ENCODE measurements around the gene MYO3B. TPM values are rescaled to one million over a fixed set of nuclear protein-coding genes. Genes with fewer than 3 reads are reported as not detected.

MYO3B gene
- total and polyA plus RNA-seq, 8 donors, result 0.38 to 1.3 (median 0.52) TPM

- H3K9me3 ChIP-seq, result no peaks in the 10 kb centered on the region
- H3K36me3 ChIP-seq, result no peaks in the 10 kb centered on the region
- no peak overlapping the region for H3K27ac ChIP-seq
- intact Hi-C loops (cut with DNase I), result no loop called here
- no peak for ATAC-seq
- no peak for DNase-seq
- no peak overlapping the region for H3K4me3 ChIP-seq
- H3K27me3 ChIP-seq, result no peaks in the 10 kb centered on the region
- FAIRE-seq, result no peak
- H3K4me1 ChIP-seq, result no peaks in the 10 kb centered on the region
- WGBS, 2 donors, result 87 to 90% methylated on average over 3 of the region's 3 CpGs
- no peak for TF ChIP-seq CTCF (IDR thresholded peaks at IDR 0.05)
Measured at GRCh38 chr2:170321526-170321925, 143.6 kb downstream of the MYO3B start.

GRCh38 chr2:170322140-170322766 is 144.3 kb downstream of the MYO3B start:
- 72 to 79% methylated on average over 7 of the region's 7 CpGs for WGBS, 2 donors
- H3K27me3 ChIP-seq, result no peaks in the 10 kb centered on the region
- ATAC-seq, result no peak
- FAIRE-seq, result no peak
- H3K27ac ChIP-seq, result no peak overlapping the region
- no peak for TF ChIP-seq CTCF (IDR thresholded peaks at IDR 0.05)
- H3K4me1 ChIP-seq, result no peaks in the 10 kb centered on the region
- DNase-seq, result no peak
- intact Hi-C loops (cut with DNase I), result no loop called here
- H3K36me3 ChIP-seq, result no peaks in the 10 kb centered on the region
- no peaks in the 10 kb centered on the region for H3K9me3 ChIP-seq
- H3K4me3 ChIP-seq, result no peak overlapping the region

- no peak overlapping the region for H3K27ac ChIP-seq
- H3K36me3 ChIP-seq, result no peaks in the 10 kb centered on the region
- no peak for TF ChIP-seq CTCF (IDR thresholded peaks at IDR 0.05)
- intact Hi-C loops (cut with DNase I), result no loop called here
- ATAC-seq (no peak), FAIRE-seq (no peak), DNase-seq (no peak)
- WGBS, 2 donors, result 42 to 47% methylated on average over 4 of the region's 4 CpGs
- no peaks in the 10 kb centered on the region for H3K4me1 ChIP-seq
- no peaks in the 10 kb centered on the region for H3K9me3 ChIP-seq
- H3K4me3 ChIP-seq, result no peak overlapping the region
- no peaks in the 10 kb centered on the region for H3K27me3 ChIP-seq
Measured at GRCh38 chr2:170323743-170324142, 145.8 kb downstream of the MYO3B start.

GRCh38 chr2:170324640-170325046 is 146.7 kb downstream of the MYO3B start:
- H3K36me3 ChIP-seq, result no peaks in the 10 kb centered on the region
- DNase-seq, result peak in 2 of 6 donors; percentile 15 to 29
- no peaks in the 10 kb centered on the region for H3K9me3 ChIP-seq
- no peaks in the 10 kb centered on the region for H3K27me3 ChIP-seq
- WGBS, 2 donors, result 25 to 29% methylated on average over 4 of the region's 4 CpGs
- TF ChIP-seq CTCF (IDR thresholded peaks at IDR 0.05), result peak; percentile 17 to 43 (median 28)
- intact Hi-C loops (cut with DNase I), result no loop called here
- H3K4me1 ChIP-seq, result no peaks in the 10 kb centered on the region
- H3K4me3 ChIP-seq, result no peak overlapping the region
- no peak overlapping the region for H3K27ac ChIP-seq
- no peak for FAIRE-seq
- ATAC-seq, result peak in 3 of 4 donors; percentile 72 to 80 (median 80)

GRCh38 chr2:170330881-170331280 is 152.9 kb downstream of the MYO3B start:
- no peaks in the 10 kb centered on the region for H3K36me3 ChIP-seq
- no peaks in the 10 kb centered on the region for H3K4me1 ChIP-seq
- WGBS, 2 donors, result 82 to 88% methylated on average over 1 of the region's 1 CpG
- H3K9me3 ChIP-seq, result no peaks in the 10 kb centered on the region
- peaks cover 0 to 4% (median 0%) of the 10 kb centered on the region in 4 donors for H3K27me3 ChIP-seq
- intact Hi-C loops (cut with DNase I), result no loop called here
- ATAC-seq (no peak), FAIRE-seq (no peak), DNase-seq (no peak)
- H3K27ac ChIP-seq, result no peak overlapping the region
- no peak for TF ChIP-seq CTCF (IDR thresholded peaks at IDR 0.05)
- H3K4me3 ChIP-seq, result no peak overlapping the region

All from pancreas (tissue), 10 donors.